HG03196 (cell line): ENCODE results near the gene FOXC2.
A peak's percentile ranks its signal among the peaks of the same experiment; 100 is the strongest.

Source experiments
- ATAC-seq: cut with Tn5 transposase; IDR thresholded peaks from one replicate; pipeline ENCODE4 v1.9.1; 2021; ENCODE audit not compliant: unreplicated experiment

The FOXC2 gene

DNA sequence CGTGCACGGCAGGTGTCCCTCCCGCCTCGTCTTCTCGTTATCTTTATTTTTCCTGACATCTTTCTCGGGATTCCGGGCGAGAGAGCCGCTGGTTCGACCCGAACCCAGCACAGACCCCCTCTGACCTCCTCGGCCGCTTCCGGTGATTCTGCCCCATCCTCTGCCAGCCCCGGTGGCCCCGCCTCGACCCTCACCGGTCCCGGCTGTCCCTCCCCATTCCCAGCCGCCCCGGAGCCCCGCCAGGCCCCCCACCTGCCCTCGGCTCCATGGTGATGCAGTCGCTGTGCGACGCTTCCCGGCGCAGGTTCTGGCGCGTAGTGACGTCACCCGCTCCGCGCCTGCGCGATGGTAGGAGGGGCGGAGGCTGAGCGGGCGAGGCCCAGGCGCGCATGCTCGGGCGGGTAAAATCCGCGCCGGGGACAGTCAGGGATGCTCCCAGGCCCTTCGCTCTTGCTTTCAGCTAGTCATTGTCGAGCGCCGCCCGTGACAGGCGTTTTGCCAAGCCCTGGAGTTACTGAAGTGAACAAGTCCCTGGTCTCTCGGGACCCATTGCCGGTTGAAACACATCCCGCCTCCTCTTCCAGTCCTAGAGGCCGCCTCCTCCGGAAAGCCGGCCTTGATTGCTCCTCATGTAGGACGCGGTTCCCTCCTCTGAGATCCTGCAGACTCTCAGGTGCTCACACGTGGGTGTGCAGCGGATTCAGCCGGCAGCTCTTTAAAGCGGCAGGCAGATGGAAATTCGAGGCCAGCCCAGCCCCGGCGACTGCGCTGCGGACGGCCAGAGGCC lies 11.5 kb upstream of the FOXC2 start, which contains the start of gene MTHFSD:
TSS of gene MTHFSD (minus strand) at position 319 of the 787 bp plus-strand sequence. CDS start at position 268, 51 bp downstream.
- ATAC-seq: peak; percentile 90

DNA sequence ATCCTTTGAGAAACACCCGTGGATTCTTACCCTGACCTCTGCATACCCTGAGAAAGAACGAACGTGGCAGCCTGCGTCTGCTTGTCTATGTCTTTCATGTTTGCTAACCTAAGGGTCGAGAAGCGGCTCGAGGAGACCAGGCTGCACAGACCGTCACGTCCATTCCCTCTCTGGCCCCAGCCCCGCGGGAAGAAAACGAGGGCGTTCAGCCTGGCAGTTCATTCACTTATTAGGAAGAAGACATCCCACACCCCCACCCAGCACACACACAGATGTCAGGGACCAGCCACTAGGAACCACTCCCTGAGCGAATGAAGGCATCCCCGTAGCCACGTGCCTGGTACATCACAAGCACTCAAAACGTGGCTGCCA lies 10.9 kb upstream of the FOXC2 start:
- ATAC-seq: no peak

DNA sequence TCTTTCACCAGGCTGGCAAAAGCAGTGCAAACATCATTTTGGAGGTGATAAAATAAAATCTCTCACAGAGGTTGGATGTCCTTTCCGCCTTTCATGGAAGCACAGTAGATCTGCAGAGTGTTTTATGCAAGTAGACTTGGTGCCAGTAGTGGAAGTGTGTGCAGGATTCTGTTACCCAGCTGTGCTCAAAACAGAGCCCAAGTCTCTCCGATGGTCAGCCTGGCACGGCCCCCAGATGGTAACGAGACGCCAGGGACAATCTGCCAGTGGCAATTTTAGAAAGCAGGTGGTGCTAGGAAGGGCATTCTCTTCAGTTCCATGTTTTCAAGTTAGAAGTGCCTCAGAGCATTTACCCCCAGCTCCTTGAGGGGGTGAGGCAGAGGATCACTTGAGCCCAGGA lies 10.1 kb upstream of the FOXC2 start:
- no peak for ATAC-seq

DNA sequence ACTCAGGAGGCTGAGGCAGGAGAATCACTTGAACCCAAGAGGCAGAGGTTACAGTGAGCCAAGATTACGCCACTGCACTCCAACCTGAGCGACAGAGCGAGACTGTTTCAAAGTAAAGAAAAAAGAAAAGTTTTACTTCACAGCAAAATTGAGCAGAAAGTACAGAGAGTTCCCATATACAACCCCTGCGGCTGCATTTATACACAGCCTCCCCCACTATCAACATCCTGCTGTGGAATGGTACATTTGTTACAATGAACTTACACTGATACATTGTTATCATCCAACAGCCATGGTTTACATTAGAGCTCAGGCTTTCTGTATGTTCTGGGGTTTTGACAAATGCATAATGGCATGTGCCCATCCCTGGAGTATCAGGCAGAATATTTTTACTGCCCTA lies 9.0 kb upstream of the FOXC2 start:
- no peak for ATAC-seq

DNA sequence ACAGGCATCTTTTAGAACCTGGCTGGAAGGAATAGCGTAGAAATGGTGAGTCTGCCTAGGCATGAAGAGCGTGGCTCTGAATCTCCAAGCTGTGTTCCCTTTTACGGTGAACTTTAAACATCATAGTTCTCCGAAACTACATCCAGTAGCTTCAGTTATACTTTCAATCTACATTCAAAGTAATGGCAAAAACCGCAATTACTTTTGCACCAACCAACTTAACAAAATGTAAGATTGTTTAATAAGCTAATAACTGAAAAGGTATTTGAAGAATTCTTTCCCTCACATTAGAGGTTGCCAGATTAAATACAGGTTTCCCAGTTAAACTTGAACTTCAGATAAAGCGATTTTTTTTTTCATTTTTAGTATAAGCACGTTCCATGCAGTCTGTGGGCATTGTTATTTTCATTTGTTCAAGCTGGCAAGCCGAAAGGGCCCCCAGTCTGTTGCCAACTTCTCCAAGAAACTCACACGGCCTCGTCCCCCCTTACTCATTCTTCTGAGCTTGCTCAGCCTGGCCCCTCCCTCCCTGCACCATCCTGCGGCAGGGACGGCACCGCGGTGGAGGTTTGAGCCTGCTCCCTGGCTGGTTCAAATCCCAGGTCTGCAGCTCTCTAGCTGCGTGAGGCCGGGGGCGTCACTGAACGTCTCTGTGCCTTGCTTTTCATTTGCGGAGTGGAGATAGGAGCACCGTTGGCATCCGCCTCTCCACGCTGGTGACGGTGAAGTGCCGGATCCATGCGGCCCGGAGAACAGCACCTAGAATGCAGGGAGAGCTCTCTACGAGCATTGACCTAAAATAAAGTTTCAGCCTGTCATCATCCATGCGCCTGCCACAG lies 8.1 kb upstream of the FOXC2 start:
- ATAC-seq: no peak

DNA sequence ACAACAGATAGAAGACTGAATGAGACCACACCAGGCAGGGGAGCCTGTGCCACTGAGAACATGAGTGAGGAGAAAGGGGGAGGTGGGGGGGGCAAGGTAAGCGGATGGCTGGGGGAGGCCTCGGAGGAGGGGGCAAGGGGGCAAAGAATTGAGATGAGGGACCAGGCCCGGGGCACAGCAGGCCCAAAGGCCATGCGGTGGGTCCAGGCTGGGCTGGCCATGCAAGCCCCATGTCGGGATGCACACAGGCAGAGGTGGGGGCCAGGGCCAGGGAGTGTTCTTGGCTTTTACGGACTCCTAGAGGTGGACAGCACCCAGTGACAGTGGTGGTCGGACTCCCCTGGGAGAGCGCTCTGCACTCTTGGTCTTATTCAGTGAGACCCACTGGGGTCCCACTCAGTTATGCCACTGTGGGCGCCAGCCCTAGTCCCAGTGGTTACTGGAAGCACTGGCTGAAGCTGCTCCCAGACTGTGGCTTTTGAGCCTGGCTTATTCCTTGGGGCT lies 6.8 kb upstream of the FOXC2 start:
- ATAC-seq: no peak

DNA sequence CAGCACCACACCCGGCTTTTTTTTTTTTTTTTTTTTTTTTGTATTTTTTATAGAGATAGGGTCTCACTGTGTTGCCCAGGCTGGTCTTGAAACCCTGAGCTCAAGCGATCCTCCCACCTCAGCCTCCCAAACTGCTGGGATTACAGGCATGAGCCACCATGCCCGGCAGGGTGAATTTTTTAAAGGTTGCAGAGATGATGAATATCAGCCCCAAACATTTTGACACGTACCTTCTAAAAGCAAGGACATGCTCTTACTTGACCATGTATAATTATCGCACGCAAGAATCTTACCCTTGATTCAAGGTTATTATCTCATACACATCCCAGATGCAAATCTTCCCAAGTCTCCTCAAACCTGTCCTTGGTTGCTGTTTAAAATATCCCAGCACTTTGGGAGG lies 4.3 kb upstream of the FOXC2 start:
- ATAC-seq: no peak

DNA sequence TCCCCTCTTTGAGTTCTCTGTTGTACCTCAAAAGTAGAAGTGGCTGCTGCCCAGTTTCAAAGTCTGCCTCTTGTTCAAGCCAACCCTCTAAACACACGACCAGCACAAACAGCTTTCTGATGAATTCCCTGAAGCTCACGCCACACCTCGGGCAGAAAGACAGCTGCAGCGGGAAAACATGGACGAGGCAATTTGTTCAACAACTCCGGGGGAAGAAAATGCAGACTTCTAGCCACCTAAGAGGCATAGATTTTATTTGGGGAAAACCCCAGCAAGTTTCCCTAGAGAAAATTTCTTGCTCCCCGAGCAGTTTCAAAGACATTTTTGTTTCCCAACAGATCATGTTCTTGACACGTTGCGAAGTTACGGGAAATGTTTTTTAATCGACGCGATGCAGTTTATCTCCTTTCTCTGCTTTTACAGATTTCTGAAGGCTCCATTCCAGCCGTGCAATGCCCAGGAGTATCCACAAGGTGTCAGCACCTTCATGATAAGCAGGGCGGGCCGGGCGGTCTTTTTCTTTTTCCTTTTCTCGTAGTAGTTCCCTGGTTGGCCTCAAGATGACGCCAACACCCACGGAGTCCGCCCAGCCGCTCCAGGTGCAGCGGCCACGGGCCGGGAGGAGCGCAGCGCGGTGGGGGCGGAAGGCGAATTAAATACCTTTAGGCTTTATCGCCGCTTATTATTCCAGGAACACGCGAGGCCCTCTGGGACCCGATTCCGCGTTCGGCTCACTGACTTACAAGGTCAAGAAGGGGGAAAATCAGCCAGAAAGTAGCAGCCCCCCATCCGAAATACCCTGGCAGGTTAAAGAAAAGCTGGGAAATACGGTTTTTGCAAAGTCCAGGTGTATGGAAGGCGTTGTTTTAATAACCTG lies 2.9 kb upstream of the FOXC2 start:
- ATAC-seq: peak; percentile 84

DNA sequence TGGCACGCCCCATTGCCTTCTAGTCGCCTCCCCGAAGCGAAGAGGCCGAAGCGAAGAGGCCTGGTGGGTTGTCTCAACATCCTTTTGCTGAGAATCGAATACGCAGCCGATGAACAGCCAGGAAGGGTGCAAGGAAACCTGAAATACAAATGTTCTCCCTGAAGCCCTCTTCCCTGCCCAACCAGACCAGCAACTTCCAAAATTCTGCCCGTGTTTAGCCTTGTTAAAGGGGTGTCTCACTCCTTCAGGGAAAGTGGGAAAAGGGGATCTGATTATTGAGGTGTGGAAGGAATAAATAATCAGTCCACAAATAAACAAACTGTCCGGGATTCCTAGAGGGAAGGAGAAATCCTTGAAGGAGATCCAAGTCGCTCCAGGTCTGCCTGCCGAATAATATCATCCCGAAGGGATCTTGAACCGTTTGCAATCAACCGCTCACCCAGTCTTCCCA lies 1.4 kb upstream of the FOXC2 start:
- ATAC-seq: no peak

DNA sequence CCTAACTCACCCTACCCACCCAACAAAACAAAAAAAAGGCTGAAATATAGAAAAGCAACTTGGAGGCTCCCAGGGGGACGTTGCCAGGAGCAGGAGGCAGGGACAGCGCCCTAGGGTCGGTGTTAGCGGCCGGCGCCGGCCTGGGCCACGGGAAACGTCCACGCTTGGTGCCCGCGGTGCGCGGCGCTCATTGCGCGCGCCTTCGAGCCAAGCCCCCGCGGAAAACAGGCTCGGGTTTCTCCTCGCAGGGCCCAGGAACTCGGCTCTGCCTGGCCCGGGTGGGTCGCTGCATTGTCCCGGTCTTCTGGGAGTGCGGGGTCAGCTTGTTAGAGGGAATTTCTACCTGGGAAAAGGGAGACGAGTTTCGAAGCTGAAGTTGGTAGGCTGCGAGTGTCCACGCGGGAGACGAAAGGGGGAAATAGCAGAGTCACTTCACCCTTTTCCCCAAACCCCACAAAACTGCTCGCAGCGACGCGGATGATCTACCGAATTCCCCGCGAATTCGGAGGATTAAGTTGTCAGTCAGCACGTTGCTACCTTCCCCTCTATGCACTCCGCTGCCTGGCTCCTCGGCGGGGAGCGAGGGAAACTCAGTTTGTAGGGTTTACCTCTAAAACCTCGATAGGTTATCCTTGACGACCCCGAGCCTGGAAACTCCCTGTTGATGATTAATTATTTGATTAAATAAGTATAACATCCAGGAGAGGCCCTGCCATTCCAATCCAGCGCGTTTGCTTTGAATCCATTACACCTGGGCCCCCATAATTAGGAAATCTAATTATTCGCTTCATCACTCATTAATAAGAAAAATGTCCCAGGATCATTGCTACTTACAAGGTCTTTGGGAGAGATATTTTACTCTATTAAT lies 751 bp upstream of the FOXC2 start:
- no peak for ATAC-seq

DNA sequence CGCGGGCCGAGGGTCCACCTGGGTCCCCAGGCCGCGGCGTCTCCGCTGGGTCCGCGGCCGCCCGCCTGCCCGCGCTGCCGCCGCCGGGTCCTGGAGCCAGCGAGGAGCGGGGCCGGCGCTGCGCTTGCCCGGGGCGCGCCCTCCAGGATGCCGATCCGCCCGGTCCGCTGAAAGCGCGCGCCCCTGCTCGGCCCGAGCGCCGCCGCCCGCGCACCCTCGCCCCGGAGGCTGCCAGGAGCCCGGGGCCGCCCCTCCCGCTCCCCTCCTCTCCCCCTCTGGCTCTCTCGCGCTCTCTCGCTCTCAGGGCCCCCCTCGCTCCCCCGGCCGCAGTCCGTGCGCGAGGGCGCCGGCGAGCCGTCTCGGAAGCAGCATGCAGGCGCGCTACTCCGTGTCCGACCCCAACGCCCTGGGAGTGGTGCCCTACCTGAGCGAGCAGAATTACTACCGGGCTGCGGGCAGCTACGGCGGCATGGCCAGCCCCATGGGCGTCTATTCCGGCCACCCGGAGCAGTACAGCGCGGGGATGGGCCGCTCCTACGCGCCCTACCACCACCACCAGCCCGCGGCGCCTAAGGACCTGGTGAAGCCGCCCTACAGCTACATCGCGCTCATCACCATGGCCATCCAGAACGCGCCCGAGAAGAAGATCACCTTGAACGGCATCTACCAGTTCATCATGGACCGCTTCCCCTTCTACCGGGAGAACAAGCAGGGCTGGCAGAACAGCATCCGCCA lies 504 bp downstream of the FOXC2 start:
- ATAC-seq: no peak

DNA sequence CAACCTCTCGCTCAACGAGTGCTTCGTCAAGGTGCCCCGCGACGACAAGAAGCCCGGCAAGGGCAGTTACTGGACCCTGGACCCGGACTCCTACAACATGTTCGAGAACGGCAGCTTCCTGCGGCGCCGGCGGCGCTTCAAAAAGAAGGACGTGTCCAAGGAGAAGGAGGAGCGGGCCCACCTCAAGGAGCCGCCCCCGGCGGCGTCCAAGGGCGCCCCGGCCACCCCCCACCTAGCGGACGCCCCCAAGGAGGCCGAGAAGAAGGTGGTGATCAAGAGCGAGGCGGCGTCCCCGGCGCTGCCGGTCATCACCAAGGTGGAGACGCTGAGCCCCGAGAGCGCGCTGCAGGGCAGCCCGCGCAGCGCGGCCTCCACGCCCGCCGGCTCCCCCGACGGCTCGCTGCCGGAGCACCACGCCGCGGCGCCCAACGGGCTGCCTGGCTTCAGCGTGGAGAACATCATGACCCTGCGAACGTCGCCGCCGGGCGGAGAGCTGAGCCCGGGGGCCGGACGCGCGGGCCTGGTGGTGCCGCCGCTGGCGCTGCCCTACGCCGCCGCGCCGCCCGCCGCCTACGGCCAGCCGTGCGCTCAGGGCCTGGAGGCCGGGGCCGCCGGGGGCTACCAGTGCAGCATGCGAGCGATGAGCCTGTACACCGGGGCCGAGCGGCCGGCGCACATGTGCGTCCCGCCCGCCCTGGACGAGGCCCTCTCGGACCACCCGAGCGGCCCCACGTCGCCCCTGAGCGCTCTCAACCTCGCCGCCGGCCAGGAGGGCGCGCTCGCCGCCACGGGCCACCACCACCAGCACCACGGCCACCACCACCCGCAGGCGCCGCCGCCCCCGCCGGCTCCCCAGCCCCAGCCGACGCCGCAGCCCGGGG lies 1.3 kb downstream of the FOXC2 start:
- ATAC-seq: no peak

DNA sequence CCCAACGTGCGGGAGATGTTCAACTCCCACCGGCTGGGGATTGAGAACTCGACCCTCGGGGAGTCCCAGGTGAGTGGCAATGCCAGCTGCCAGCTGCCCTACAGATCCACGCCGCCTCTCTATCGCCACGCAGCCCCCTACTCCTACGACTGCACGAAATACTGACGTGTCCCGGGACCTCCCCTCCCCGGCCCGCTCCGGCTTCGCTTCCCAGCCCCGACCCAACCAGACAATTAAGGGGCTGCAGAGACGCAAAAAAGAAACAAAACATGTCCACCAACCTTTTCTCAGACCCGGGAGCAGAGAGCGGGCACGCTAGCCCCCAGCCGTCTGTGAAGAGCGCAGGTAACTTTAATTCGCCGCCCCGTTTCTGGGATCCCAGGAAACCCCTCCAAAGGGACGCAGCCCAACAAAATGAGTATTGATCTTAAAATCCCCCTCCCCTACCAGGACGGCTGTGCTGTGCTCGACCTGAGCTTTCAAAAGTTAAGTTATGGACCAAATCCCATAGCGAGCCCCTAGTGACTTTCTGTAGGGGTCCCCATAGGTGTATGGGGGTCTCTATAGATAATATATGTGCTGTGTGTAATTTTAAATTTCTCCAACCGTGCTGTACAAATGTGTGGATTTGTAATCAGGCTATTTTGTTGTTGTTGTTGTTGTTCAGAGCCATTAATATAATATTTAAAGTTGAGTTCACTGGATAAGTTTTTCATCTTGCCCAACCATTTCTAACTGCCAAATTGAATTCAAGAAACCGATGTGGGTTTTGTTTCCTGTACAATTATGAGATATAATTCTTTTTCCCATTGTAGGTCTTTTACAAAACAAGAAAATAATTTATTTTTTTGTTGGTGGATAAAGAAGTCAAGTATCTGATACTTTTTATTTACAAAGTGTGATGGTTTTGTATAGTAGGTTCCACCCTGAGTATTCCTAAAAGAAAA lies 2.3 kb downstream of the FOXC2 start:
- no peak for ATAC-seq

DNA sequence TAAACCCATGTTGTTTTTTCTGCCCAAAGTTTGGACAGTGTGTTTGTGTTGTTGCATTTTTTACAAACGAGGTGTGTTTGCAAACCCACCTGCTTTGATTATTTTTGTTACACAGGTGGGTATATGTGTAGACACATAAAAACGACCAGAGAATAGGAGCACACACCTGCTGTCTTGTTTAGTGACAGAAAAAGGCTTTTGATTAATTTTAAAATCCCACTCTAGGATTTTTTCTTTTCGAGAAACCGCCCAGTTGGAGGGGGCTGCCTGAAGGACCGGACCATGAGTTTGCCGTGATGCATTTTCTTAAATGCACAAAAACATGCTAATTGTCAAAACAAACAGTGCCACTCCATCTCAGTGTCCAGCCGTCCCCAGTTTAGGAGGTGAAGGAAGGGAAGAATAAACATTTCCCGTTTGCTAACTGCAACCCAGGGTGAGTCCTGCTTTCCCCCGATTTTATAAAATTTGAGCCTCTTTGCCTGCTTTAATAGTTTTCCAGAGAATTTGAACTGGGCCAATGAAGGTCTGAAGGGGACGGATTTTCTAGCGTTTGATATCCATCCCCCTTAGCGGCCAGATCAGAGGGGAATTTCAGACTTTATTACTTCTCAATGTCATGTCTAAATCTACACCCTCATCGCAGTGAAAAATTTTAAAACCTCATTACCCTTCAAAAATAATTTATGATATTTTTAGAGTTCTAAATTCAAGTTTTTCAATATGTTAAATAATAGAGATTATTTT lies 3.2 kb downstream of the FOXC2 start:
- no peak for ATAC-seq

DNA sequence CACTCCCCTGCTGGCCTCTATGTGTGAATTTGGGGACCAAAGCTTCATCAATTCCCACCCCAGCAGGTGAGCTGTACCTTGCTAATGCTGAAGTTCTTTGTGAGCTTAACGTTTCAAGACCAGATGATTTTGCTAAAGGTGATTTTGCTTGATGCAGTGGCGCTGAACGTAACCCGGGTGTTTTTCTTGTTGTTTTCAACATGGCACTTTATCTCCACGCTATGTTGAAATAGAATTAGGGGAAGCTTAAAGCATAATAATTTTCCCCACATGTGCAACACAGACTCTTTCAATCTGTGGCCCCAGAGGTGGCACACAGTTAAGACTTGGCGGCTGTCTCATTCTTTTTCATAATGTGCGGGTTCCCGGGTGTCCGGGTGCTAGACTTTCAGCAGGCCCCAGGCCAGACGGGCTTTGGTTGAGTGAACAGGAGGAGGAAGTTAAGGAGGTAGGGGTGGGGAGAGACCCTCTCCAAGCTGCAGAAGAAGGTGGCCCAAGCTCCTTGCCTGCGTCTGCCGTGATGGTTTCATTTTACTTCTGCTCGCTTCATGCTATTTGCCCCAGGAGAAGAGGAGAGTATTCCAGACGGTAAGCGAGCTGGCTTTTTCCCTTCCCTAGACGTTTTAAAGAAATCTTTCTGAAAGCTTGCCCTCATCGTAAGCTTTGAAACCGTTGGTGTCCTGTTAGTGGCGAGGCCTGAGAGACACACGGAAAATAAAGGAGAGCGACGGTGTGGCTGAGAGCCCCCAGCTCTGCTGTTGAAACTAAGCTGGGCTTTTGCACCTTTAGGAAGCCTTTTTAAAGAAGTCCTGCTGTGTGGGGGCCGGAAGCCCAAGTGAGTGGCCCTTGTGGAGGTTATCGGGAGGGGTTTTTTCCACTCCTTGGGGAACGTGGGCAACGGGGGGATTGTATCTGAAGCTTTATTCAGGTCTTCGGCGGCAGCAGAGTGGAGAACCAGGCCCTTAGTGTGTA lies 4.2 kb downstream of the FOXC2 start:
- ATAC-seq: no peak
